ENCODE results near the gene SLF2.

SLF2 gene

GRCh38 chr10:100997360-100998182, 84.8 kb downstream of the SLF2 start:
- H3K4me3 ChIP-seq (replicated peaks in 1 of 2; ENCODE audit: low read depth in 2 of 2, low read length in 2 of 2), result peak overlapping the region; percentile 78 to 79
- TF ChIP-seq, protein P1, sequence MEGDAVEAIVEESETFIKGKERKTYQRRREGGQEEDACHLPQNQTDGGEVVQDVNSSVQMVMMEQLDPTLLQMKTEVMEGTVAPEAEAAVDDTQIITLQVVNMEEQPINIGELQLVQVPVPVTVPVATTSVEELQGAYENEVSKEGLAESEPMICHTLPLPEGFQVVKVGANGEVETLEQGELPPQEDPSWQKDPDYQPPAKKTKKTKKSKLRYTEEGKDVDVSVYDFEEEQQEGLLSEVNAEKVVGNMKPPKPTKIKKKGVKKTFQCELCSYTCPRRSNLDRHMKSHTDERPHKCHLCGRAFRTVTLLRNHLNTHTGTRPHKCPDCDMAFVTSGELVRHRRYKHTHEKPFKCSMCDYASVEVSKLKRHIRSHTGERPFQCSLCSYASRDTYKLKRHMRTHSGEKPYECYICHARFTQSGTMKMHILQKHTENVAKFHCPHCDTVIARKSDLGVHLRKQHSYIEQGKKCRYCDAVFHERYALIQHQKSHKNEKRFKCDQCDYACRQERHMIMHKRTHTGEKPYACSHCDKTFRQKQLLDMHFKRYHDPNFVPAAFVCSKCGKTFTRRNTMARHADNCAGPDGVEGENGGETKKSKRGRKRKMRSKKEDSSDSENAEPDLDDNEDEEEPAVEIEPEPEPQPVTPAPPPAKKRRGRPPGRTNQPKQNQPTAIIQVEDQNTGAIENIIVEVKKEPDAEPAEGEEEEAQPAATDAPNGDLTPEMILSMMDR (IDR thresholded peaks at IDR 0.05; ENCODE audit: low read depth, low read length), result peak; percentile 95
- peak; percentile 75 to 84 for DNase-seq (ENCODE audit: low read depth in 2 of 2)

- TF ChIP-seq, protein P1 (IDR thresholded peaks at IDR 0.05; ENCODE audit: low read depth, low read length), result no peak
- DNase-seq (ENCODE audit: low read depth in 2 of 2), result peak; percentile 78 to 91
- peak overlapping the region; percentile 78 to 79 for H3K4me3 ChIP-seq (replicated peaks in 1 of 2; ENCODE audit: low read depth in 2 of 2, low read length in 2 of 2)
Measured at GRCh38 chr10:100998183-100998990, 85.6 kb downstream of the SLF2 start.

DNA sequence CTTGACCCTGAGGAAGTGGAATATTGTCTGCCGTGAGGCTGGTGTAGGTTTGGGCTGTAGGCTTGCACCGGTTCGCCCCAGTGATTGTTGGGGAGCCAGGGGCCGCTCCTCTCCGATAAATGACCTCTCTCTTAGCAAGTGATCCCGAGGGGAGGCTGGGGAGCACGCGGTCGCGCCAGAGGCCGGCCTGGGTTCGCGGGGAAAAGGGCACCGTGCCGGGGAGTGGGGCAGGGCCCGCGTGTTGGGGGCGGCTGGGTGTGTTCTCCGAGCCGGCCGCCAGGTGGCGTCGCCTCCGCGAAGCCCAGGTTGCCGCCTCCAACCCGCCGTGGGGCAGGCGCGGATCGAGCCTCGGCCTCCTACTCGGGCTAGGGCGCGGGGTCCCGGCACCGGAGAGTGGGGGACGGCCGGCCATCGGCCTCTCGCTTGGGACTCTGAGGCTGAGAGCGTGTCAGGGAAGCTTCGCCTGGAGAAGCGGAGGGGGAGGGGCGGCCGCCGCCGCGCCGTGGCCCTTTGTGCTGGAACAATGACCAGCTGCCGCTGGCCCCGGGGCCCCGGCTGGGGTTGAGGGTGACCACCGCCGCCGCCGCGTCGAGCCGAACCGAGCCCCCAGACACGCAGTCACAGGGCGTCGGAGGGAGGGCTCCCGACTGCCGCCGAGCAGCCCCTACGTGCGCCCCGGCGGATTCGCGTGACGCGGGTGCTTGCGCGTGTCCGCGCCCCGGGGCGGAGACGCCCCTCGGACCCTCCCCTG, 86.4 kb downstream of the SLF2 start:
- DNase-seq (ENCODE audit: low read depth in 2 of 2), result peak; percentile 71 to 91
- TF ChIP-seq, protein P1 (IDR thresholded peaks at IDR 0.05; ENCODE audit: low read depth, low read length), result peak; percentile 42

DNA sequence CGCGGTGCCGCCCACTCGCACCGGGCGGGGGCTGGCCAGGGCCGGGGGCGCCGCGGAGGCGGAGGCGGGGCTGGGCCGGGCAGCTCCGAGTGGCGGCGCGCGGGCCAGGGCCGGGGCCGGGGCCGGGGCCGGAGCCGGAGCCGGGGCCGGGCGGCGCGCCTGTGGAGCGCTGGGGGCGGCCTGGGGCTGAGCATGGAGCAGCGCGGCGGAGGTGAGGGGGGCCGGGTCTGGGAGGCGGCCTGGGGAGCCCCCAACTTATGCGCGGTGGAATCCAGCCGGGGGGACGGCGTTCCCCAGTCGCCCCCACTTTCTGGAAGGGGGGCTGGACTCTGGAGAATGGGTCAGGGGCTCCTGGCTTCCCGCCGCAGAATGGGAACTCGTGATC, 87.0 kb downstream of the SLF2 start, which contains the start of gene LZTS2:
Gene LZTS2 (plus strand): TSS at position 67 of the 385 bp plus-strand sequence. CDS start 2,731 bp downstream, outside the sequence.
- DNase-seq (ENCODE audit: low read depth in 2 of 2), result no peak
- peak within 1 kb of the TSS; percentile 79 to 82 for H3K4me3 ChIP-seq (replicated peaks in 1 of 2; ENCODE audit: low read depth in 2 of 2, low read length in 2 of 2)

More for the DNA sequence above, 86.4 kb downstream of the SLF2 start:
- peak overlapping the region; percentile 78 to 79 for H3K4me3 ChIP-seq (replicated peaks in 1 of 2; ENCODE audit: low read depth in 2 of 2, low read length in 2 of 2)

DNA sequence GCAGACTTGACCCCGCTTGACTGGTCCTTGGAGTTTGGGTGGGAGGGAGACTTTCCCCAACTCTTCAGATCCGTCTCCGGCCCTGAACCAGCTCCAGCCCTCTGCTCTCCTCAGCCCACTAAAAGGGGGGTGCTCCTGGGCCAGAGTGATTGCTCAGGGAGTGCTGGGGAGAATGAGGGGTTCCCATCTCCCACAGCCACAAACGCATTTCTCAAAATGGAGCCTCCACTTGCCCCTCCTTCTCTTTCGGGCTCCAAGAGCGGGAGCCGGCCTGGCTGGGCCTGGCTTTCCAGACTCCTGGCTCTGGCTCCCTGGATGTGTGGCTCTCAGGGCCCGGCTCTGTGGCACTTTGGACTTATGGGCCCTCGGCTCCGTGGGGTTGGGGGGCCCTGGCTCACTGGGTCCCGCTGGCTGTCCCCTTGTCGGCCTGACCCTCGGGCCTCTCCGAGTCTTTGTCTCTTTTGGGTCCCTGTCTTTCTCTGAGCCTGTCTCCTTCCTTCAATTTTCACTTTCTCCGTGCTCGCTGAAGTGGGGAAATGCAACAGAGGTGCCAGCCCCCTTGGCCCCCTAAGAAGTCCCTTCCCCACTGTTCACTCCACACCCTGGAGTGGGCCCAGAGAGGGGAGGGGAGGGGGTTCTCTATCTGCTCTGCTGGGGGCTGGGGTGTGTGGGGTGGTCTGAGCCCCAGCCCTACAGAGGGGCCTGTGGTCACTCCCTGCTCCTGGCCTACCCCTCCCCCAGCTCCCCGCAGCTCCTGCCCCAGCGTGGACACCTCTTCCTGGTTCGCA, 87.6 kb downstream of the SLF2 start:
- peak overlapping the region; percentile 79 to 82 for H3K4me3 ChIP-seq (replicated peaks in 1 of 2; ENCODE audit: low read depth in 2 of 2, low read length in 2 of 2)
- TF ChIP-seq, protein P1 (IDR thresholded peaks at IDR 0.05; ENCODE audit: low read depth, low read length), result no peak
- DNase-seq (ENCODE audit: low read depth in 2 of 2), result peak in 1 of 2 donors; percentile 26

More for the DNA sequence above, 87.0 kb downstream of the SLF2 start, which contains the start of gene LZTS2:
- TF ChIP-seq, protein P1 (IDR thresholded peaks at IDR 0.05; ENCODE audit: low read depth, low read length), result no peak

Measured in cardiac fibroblast (primary cell).